ENCODE measurements around the gene SLC29A4.
"Not testable (repeated sequence)": the region's sequence is repeated elsewhere in the genome, so short reads cannot be mapped to it uniquely, and the experiment has no call there.

GRCh38 chr7:5281598-5282500, 894 bp upstream of the SLC29A4 start:
- TF ChIP-seq, protein P1, sequence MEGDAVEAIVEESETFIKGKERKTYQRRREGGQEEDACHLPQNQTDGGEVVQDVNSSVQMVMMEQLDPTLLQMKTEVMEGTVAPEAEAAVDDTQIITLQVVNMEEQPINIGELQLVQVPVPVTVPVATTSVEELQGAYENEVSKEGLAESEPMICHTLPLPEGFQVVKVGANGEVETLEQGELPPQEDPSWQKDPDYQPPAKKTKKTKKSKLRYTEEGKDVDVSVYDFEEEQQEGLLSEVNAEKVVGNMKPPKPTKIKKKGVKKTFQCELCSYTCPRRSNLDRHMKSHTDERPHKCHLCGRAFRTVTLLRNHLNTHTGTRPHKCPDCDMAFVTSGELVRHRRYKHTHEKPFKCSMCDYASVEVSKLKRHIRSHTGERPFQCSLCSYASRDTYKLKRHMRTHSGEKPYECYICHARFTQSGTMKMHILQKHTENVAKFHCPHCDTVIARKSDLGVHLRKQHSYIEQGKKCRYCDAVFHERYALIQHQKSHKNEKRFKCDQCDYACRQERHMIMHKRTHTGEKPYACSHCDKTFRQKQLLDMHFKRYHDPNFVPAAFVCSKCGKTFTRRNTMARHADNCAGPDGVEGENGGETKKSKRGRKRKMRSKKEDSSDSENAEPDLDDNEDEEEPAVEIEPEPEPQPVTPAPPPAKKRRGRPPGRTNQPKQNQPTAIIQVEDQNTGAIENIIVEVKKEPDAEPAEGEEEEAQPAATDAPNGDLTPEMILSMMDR (conservative IDR thresholded peaks at IDR 0.05; ENCODE audit: low read depth, low read length) = not testable (repeated sequence)
- not testable (repeated sequence) for TF ChIP-seq EZH2 (IDR thresholded peaks at IDR 0.05; ENCODE audit: low read length, unreplicated experiment); EZH2phosphoT487 (IDR thresholded peaks at IDR 0.05; ENCODE audit: borderline replicate concordance, low read length)

All from PC-3 (cell line).